Adipocyte (in vitro differentiated cells): ENCODE results near the gene MYL10.

ENCODE experiments used
- DNase-seq: peaks from one replicate; pipeline ENCODE4 v3.0.0-alpha.2; 2015; ENCODE audit warnings: low read depth
- H3K27me3 ChIP-seq: replicated peaks from 2 replicates; pipeline ENCODE4 v1.7.0; 2013; ENCODE audit warnings: mild to moderate bottlenecking, low read length, moderate library complexity; ENCODE audit not compliant: control insufficient read depth, insufficient read depth
- H3K36me3 ChIP-seq: 2 replicates; pipeline ENCODE4 v1.7.0; 2013; ENCODE audit warnings: low read length, mild to moderate bottlenecking, moderate library complexity; ENCODE audit not compliant: control insufficient read depth, insufficient read depth, severe bottlenecking
- H3K4me1 ChIP-seq: 2 replicates; pipeline ENCODE4 v1.7.0; 2013; ENCODE audit warnings: mild to moderate bottlenecking, low read length, moderate library complexity; ENCODE audit not compliant: control insufficient read depth, insufficient read depth
- H3K4me3 ChIP-seq: 2 replicates; pipeline ENCODE4 v1.7.0; 2013; ENCODE audit warnings: mild to moderate bottlenecking, low read length, moderate library complexity
- H3K9ac ChIP-seq: 2 replicates; pipeline ENCODE4 v1.7.0; 2013; ENCODE audit warnings: mild to moderate bottlenecking, low read length, moderate library complexity
- H3K9me3 ChIP-seq: 2 replicates; pipeline ENCODE4 v1.7.0; 2013; ENCODE audit warnings: mild to moderate bottlenecking, low read length, moderate library complexity; ENCODE audit not compliant: control insufficient read depth

MYL10 gene

DNA sequence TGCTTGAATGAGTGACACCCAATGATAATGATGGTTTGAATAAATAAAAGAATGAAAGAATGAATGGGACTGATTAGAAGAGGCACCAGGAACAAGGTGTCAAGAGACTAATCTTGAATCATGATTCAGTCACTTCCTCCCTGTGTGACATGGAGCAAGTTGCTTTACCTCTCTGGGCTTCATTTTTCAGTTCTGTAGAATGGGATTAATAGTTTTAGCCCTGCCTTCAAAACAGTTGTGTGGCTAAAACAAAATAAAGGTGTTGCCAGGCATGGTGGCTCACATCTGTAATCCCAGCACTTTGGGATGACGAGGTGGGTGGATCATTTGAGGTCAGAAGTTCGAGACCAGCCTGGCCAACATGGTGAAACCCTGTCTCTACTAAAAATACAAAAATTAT is 37.6 kb downstream of the MYL10 start:
- DNase-seq: no peak
- H3K36me3 ChIP-seq: no peaks in the 10 kb centered on the region
- H3K4me3 ChIP-seq: no peak overlapping the region
- peaks cover 51% of the 10 kb centered on the region for H3K27me3 ChIP-seq
- peaks cover 5% of the 10 kb centered on the region for H3K9me3 ChIP-seq
- H3K4me1 ChIP-seq: no peaks in the 10 kb centered on the region
- no peak overlapping the region for H3K9ac ChIP-seq

DNA sequence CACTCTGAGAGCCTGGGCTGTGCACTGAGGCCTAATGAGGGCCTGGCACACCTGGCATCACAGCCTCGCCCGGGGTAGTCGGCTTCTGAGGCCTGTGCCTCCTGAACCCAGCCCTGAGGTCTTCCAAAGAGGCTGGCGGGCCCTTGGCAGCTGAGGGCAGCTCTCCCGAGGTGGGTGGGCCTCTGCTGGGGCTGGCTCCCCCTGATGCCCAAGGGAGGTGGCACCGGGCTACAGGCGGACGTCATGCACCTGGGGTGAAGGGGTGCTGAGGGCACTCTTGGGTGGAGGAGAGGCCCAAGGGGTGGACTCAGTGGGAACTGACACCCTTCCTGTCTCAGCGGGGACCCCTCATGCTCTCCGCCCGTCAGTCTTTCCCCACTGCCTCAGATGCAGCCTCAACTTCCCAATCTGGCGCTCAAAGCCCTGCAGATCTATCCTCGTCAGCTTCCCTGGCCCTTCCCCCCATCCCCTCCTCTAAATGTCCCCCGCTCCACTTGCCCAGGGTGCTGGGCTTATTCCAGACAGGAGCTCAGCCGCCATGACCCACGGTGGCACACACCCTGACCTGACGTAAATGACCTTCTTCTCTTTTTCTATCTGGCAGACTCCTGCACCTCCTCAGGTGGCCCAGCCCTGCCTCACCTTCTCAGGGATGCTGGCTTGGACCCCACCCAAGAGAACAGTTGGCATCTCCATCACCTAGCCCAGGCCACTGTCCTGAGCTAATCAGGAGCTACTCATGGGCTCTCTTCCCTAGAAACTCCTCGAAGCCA is 38.2 kb downstream of the MYL10 start:
- Histone ChIP-seq H3K27me3 (peaks cover 50% of the 10 kb centered on the region), H3K4me1 (no peaks in the 10 kb centered on the region), H3K9me3 (peaks cover under 1% of the 10 kb centered on the region), H3K4me3 (no peak overlapping the region), H3K9ac (no peak overlapping the region), H3K36me3 (no peaks in the 10 kb centered on the region)
- DNase-seq: no peak

DNA sequence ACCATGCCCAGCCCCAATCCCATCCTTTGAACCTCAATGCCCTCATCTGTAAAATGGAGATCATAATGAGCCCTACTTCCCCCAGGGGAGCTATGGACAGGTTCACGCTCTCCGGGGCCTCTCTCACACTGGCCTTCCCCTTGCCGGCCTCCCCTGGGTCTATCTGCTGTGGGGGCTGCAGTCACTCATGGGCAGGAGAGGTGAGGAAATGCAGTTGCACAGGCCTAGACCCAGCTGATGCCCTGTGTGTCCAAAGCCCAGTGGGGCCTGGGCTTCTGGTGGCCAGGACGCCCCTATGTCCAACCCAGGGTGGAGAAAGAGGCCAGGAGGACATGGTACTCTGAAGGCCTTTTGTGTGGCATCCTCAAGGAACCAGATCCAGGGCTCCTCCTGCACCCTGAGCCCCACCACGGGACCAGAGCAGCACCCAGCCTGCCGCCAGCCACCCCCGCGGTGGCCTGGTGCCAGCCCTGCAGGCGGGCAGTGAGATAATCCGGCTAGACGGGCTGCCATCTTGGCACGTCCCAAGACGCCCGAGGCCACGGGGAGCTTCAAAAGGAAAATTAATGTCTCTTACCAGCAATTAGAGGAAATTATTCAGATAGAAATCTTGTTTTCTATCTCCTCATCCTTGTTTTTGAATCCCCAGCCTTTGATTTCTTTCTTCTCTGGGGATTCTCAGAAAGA is 39.0 kb downstream of the MYL10 start:
- Histone ChIP-seq H3K4me3 (no peak overlapping the region), H3K36me3 (no peaks in the 10 kb centered on the region), H3K9ac (no peak overlapping the region), H3K27me3 (peaks cover 43% of the 10 kb centered on the region), H3K9me3 (no peaks in the 10 kb centered on the region), H3K4me1 (no peaks in the 10 kb centered on the region)
- no peak for DNase-seq

DNA sequence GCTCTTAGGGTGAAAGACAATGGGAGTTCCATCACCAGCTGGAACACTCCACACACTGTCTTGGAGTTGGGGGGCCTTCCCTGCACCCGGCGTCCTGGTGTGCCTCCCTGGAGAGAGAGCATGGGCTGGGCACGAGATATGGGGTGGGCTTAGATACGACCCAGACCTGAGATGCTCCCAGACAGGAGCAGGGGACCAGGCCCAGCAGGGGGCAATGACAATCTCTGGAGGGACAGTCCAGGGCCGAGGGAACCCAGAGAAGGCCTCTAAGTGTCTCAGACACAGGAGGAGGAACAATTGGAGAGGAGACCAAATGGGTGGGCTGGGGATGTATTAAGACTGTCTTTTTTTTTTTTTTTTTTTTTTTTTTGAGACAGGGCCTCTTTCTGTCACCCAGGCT is 40.0 kb downstream of the MYL10 start:
- Histone ChIP-seq H3K4me1 (no peaks in the 10 kb centered on the region), H3K9me3 (no peaks in the 10 kb centered on the region), H3K4me3 (no peak overlapping the region), H3K9ac (no peak overlapping the region), H3K36me3 (no peaks in the 10 kb centered on the region), H3K27me3 (peaks cover 35% of the 10 kb centered on the region)
- no peak for DNase-seq

DNA sequence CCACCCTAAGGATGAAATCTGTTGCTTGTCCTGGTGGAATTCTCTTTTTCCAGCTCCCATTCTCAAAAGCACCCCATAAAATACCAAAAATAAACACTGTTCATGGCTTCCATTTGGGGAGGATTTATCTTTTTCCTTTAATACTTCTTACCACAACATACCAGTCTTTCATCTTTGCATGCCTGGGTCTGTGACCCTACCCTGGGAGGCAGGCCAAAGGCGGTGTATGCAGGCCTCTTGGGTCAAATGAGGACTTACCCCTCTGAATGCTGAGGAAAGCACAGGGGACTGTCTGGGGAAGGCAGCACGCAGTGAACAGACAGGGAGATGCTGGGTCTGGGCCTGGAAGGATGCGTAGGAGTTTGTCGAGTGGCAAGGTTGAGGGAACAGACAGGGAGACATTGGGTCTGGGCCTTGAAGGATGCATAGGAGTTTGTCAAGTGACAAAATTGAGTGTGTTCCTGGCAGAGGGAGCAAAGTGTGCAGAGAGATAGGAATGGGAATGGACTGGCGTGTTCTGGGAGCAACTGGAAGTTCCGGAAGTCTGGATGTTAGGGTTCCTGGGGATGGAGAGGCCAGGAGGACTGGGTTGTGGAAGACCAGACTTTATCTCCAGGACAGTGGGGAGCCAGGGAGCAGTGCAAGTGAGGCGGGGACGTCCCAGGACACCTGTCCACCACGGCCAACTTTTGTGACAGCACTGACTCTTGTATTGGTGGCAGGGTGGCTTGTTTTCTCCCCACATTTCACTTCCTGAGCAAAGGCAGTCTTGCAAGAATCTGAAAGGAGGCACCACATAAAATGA is 40.8 kb downstream of the MYL10 start:
- DNase-seq: no peak
- H3K4me1 ChIP-seq: no peaks in the 10 kb centered on the region
- H3K27me3 ChIP-seq: peaks cover 31% of the 10 kb centered on the region
- no peak overlapping the region for H3K9ac ChIP-seq
- no peak overlapping the region for H3K4me3 ChIP-seq
- H3K9me3 ChIP-seq: peaks cover 2% of the 10 kb centered on the region
- H3K36me3 ChIP-seq: no peaks in the 10 kb centered on the region

DNA sequence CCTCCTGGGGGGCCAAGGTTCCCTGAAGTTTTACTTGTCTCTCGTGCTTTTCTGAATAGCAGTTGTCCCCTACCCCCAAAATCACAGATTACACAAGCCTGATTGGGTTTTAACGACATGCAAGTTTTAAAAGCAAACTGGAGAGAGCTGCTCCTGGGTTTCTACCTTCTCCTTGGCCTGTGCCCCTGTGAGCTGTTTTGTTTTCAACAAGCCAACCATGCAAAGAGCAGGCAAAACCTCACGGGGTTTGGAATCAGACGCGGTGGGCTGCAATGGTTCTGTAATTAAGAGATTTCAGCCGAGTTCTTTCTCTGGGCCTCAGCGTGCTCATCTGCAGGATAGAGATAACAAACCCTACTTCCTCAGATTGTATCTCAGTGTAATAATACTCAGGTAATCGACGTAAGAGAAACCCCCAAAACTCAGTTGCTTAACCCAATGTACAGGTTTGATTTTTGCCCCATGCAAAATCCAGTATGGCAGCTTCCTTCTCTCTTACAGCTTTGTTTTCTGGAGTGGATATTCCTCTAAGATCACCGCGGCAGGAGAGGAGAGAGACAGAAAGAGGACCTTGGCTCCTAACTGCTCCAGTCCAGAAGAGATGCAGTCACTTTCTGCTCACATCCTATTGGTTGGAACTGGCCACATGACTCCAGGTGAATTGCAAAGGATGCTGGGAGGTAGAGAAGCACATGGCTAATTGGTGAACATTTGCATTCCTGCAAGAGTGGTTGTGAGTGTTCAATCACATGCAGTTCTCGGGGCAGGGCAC is 42.0 kb downstream of the MYL10 start:
- no peak for DNase-seq
- Histone ChIP-seq H3K9ac (no peak overlapping the region), H3K4me3 (no peak overlapping the region), H3K9me3 (peaks cover 6% of the 10 kb centered on the region), H3K27me3 (peaks cover 36% of the 10 kb centered on the region), H3K36me3 (no peaks in the 10 kb centered on the region), H3K4me1 (no peaks in the 10 kb centered on the region)

DNA sequence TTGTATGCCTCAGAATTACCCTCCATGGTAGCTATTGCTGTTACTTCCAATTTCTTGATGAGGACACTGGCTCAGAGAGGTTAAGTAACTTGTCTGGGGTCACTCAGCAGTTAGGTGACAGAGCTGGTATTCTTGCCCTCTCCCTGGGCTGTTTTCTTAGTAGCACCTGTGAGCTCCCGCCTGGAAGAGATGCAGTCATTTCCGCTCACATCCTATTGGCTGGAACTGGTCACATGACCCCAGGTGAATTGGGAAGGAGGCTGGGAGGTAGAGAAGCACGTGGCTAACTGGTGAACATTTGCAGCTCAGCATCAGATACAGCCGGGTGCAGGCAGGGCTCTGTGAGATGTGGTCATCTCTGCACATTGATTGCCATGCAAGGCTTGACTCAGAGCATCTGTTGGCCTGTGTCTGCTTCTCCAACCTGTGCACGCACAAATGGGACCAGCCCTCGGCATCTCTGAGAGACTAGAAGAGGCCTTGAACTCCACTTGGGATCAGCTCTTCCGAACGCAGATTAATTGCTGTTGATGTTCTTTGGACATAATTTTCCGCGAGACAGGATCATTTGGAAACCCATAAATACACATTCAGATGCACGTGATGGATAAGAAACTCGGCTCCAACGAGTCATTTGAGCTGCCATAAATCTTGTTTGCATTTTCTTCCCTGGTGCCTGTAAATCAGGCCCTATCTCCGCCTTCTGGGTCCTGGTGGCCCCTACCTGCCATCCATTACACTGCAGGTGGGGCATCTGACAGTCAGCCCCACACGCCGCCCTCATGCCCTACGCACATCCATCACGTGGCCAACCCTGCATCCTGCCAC is 42.8 kb downstream of the MYL10 start:
- Histone ChIP-seq H3K9ac (no peak overlapping the region), H3K4me3 (no peak overlapping the region), H3K4me1 (no peaks in the 10 kb centered on the region), H3K27me3 (peaks cover 44% of the 10 kb centered on the region), H3K9me3 (peaks cover 6% of the 10 kb centered on the region), H3K36me3 (no peaks in the 10 kb centered on the region)
- DNase-seq: no peak

DNA sequence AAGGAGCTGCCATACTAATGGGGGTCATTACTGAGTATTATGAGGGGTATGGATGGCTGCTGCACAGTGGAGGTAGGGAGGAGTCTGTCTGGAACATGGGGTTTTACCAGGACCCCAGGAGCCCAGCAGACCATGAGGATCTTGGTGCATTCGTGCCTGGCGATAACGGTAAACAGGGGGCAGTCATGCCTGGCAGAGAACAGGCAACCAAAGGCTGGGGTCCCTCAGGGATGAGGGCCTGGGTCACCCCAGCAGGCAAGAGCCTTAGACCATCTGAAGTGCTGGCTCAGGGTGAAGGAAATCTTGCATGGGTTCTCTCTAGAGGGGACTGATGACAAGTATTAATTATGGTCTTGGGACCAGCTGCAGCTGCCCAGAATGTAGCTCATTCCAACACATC is 46.1 kb downstream of the MYL10 start:
- no peak overlapping the region for H3K4me3 ChIP-seq
- no peaks in the 10 kb centered on the region for H3K36me3 ChIP-seq
- peaks cover 39% of the 10 kb centered on the region for H3K27me3 ChIP-seq
- peaks cover 6% of the 10 kb centered on the region for H3K9me3 ChIP-seq
- no peaks in the 10 kb centered on the region for H3K4me1 ChIP-seq
- DNase-seq: no peak
- H3K9ac ChIP-seq: no peak overlapping the region

DNA sequence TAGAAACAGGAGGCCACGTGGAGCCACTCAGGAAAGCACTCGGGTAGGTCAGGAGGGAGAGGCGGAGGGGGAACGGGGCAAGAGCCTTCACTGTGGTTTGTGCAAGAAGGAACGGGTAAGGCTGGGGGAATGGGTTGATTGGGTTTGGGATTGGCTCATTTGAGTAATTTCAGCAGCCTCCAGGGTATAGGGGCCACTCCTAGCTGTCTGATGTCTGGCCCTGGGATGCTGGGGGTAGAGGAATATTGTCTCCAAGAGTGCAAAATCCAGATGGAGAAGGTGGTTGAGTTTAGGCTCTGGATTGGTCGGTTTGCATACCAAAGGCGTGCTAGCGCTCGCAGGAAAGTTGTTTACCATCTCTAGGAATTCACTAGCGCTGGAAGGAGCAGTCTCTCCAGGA is 47.2 kb downstream of the MYL10 start:
- H3K27me3 ChIP-seq: peaks cover 33% of the 10 kb centered on the region
- DNase-seq: no peak

DNA sequence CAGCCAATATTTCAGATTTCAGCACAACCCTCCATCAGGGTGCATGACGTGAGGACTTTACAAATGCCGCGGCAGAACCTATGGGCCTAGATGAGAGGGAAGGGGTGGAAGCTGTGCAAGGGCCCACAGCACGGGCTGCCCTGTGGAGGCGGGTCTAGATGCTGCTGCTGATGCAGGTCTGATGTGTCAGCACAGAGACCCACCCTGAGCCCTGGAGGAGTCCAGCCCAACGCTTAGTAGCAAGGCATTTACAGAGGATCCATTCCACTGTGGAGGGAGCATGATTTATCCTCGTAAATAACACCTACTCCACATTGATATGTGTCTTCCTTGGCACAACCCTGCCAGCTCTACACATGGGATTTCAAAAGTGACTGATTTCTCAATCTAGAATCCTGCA is 48.5 kb downstream of the MYL10 start:
- peaks cover 14% of the 10 kb centered on the region for H3K9me3 ChIP-seq
- peaks cover 6% of the 10 kb centered on the region for H3K4me1 ChIP-seq
- H3K4me3 ChIP-seq: no peak overlapping the region
- H3K27me3 ChIP-seq: peaks cover 23% of the 10 kb centered on the region
- DNase-seq: no peak
- H3K9ac ChIP-seq: no peak overlapping the region
- H3K36me3 ChIP-seq: no peaks in the 10 kb centered on the region

More for the DNA sequence above, 47.2 kb downstream of the MYL10 start:
- Histone ChIP-seq H3K4me1 (no peaks in the 10 kb centered on the region), H3K9me3 (peaks cover 11% of the 10 kb centered on the region), H3K36me3 (no peaks in the 10 kb centered on the region), H3K9ac (no peak overlapping the region), H3K4me3 (no peak overlapping the region)
